Sciatic nerve (tissue), 2 donors: Measurements from ENCODE around the gene BTNL8. TPM values are rescaled to one million over a fixed set of nuclear protein-coding genes. Genes with fewer than 3 reads are reported as not detected.

ENCODE experiments used
- ATAC-seq: fragments of 200-7000 bp; cut with Tn5 transposase; one replicate; pipeline ENCODE4 v1.9.1; 2020; ENCODE audit warnings: mild to moderate bottlenecking, moderate library complexity
- DNase-seq: peaks from one replicate; pipeline ENCODE4 v3.0.0-alpha.2; 2020; ENCODE audit warnings: low spot score
- intact Hi-C: fragments of 100-400 bp; cut with DNase I; formaldehyde crosslinking; loops from one replicate; pipeline ENCODE4 v1.14.2; 2022
- total RNA-seq: library from RNA; stranded (reverse); fragmentation: NEBNext Ultra II Directional; extraction: Animal tissue kit (Norgen Biotek cat#: 25700); gene quantifications from one replicate; pipeline ENCODE4 v1.2.1, GENCODE V29; 2021
- donor health status: DM: no; HTN: no; CAD: no.
- donor health status: DM: no; HTN: no; CAD: no.

Gene BTNL8
- 0.53 TPM for total RNA-seq

- ATAC-seq: no peak
- intact Hi-C loops: no loop called here
- DNase-seq: no peak
Measured at GRCh38 chr5:180898621-180899246, at the start of gene BTNL8. TSS of gene BTNL8 (plus strand) at chr5:180899159. CDS start at chr5:180899311, 152 bp downstream.

- ATAC-seq (no peak), DNase-seq (no peak)
- intact Hi-C loops: no loop called here
Measured at GRCh38 chr5:180849827-180850226, 49.1 kb upstream of the BTNL8 start.

- intact Hi-C loops: no loop called here
- no peak for DNase-seq
- ATAC-seq: no peak
Measured at GRCh38 chr5:180850434-180851078, 48.4 kb upstream of the BTNL8 start.

- intact Hi-C loops: no loop called here
- DNase-seq: no peak
- no peak for ATAC-seq
Measured at GRCh38 chr5:180852495-180852894, 46.5 kb upstream of the BTNL8 start.

GRCh38 chr5:180853121-180853847 is 45.7 kb upstream of the BTNL8 start:
- no peak for ATAC-seq
- intact Hi-C loops: no loop called here
- DNase-seq: no peak

GRCh38 chr5:180853848-180854176 is 45.1 kb upstream of the BTNL8 start:
- intact Hi-C loops: no loop called here
- DNase-seq: no peak
- ATAC-seq: no peak

- DNase-seq: no peak
- ATAC-seq: no peak
- intact Hi-C loops: no loop called here
Measured at GRCh38 chr5:180858586-180858985, 40.4 kb upstream of the BTNL8 start.

GRCh38 chr5:180860273-180860886 is 38.6 kb upstream of the BTNL8 start:
- no peak for DNase-seq
- peak; percentile 60 for ATAC-seq

GRCh38 chr5:180860887-180861822 is 37.8 kb upstream of the BTNL8 start, which contains the start of gene ZFP62:
TSS of gene ZFP62 (minus strand) at chr5:180861276. CDS start at chr5:180861219, 57 bp downstream.
- ATAC-seq (peak; percentile 98), DNase-seq (peak; percentile 94)
- intact Hi-C loops: no loop called here

More at GRCh38 chr5:180860273-180860886, 38.6 kb upstream of the BTNL8 start:
- intact Hi-C loops: no loop called here

GRCh38 chr5:180862645-180863044 is 36.3 kb upstream of the BTNL8 start:
- ATAC-seq (no peak), DNase-seq (no peak)
- intact Hi-C loops: no loop called here

- no peak for ATAC-seq
- intact Hi-C loops: no loop called here
- DNase-seq: no peak
Measured at GRCh38 chr5:180865981-180866695, 32.8 kb upstream of the BTNL8 start.

- ATAC-seq: no peak
- intact Hi-C loops: no loop called here
- DNase-seq: no peak
Measured at GRCh38 chr5:180866985-180867384, 32.0 kb upstream of the BTNL8 start.

- ATAC-seq (peak; percentile 83), DNase-seq (peak; percentile 90)
- intact Hi-C loops: no loop called here
Measured at GRCh38 chr5:180868960-180869359, 30.0 kb upstream of the BTNL8 start.

- ATAC-seq (peak; percentile 84), DNase-seq (no peak)
- intact Hi-C loops: no loop called here
Measured at GRCh38 chr5:180869587-180869986, 29.4 kb upstream of the BTNL8 start.

GRCh38 chr5:180870276-180871068 is 28.5 kb upstream of the BTNL8 start:
- no peak for ATAC-seq
- DNase-seq: no peak
- intact Hi-C loops: no loop called here

- DNase-seq (no peak), ATAC-seq (no peak)
- intact Hi-C loops: no loop called here
Measured at GRCh38 chr5:180872419-180872818, 26.5 kb upstream of the BTNL8 start.
